ENCODE data around the gene BUD31. TPM values are rescaled to one million over a fixed set of nuclear protein-coding genes. Genes with fewer than 3 reads are reported as not detected.

BUD31 gene
- total RNA-seq, 1 experiment from 2014 or later = 154 TPM

GRCh38 chr7:99403764-99404163, 5.0 kb upstream of the BUD31 start:
- Histone ChIP-seq H3K27ac (ENCODE audit: low read depth, low read length) (no peak overlapping the region), H3K9me2 (ENCODE audit: insufficient read depth) (no peaks in the 10 kb centered on the region), H4K20me1 (ENCODE audit: insufficient read depth) (no peaks in the 10 kb centered on the region; the same call in 1 of the 2 replicates), H3K9ac (ENCODE audit: low read length) (no peak overlapping the region), H3K79me2 (ENCODE audit: insufficient read depth, low read length) (peaks cover 74% of the 10 kb centered on the region), H3K36me3 (ENCODE audit: control insufficient read depth in 1 of 2, insufficient read depth in 2 of 2, low read length in 2 of 2) (peaks cover 24 to 48% of the 10 kb centered on the region in 2 experiments), H3K4me3 (replicated peaks in 1 of 2; ENCODE audit: low read depth in 1 of 2, low read length in 2 of 2) (no peak overlapping the region), H3K4me2 (ENCODE audit: low read length) (no peak overlapping the region), H3K4me1 (ENCODE audit: control insufficient read depth in 1 of 2, insufficient read depth in 2 of 2, low read length in 2 of 2) (peaks cover 9 to 13% of the 10 kb centered on the region in 2 experiments; a peak in 3 of 4 replicates), H3K9me3 (ENCODE audit: control insufficient read depth in 1 of 2, insufficient read depth in 1 of 2, low read depth in 1 of 2, low read length in 2 of 2) (no peaks in the 10 kb centered on the region), H2AFZ (ENCODE audit: low read depth, low read length, poor library complexity, severe bottlenecking) (no peak overlapping the region), H3K27me3 (ENCODE audit: insufficient read depth, low read length) (no peaks in the 10 kb centered on the region)
- ChIA-PET POLR2A (no interaction called here), RAD21 (ENCODE audit: low non-redundant PET in 1 of 2, low total read pairs in 2 of 2, uncharacterized antibody in 2 of 2, unreplicated experiment in 2 of 2) (no interaction called here), CTCF (no interaction called here)
- DNase-seq (ENCODE audit: low read depth, low spot score) (no peak), ATAC-seq (no peak)
- TF ChIP-seq, protein P1, sequence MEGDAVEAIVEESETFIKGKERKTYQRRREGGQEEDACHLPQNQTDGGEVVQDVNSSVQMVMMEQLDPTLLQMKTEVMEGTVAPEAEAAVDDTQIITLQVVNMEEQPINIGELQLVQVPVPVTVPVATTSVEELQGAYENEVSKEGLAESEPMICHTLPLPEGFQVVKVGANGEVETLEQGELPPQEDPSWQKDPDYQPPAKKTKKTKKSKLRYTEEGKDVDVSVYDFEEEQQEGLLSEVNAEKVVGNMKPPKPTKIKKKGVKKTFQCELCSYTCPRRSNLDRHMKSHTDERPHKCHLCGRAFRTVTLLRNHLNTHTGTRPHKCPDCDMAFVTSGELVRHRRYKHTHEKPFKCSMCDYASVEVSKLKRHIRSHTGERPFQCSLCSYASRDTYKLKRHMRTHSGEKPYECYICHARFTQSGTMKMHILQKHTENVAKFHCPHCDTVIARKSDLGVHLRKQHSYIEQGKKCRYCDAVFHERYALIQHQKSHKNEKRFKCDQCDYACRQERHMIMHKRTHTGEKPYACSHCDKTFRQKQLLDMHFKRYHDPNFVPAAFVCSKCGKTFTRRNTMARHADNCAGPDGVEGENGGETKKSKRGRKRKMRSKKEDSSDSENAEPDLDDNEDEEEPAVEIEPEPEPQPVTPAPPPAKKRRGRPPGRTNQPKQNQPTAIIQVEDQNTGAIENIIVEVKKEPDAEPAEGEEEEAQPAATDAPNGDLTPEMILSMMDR (IDR thresholded peaks at IDR 0.05 in 2 of 3, conservative IDR thresholded peaks at IDR 0.05 in 1 of 3; ENCODE audit: borderline replicate concordance in 1 of 3, insufficient read depth in 1 of 3, low read depth in 2 of 3, low read length in 2 of 3) = no peak
- TF ChIP-seq JUND (IDR thresholded peaks at IDR 0.05) (no peak), EGR1 (IDR thresholded peaks at IDR 0.05; ENCODE audit: low read depth) (no peak), EZH2 (IDR thresholded peaks at IDR 0.05) (no peak), POLR2A (IDR thresholded peaks at IDR 0.05; ENCODE audit: borderline replicate concordance, extremely low read depth, insufficient read depth, insufficient read length) (no peak), ELF1 (IDR thresholded peaks at IDR 0.05; ENCODE audit: borderline replicate concordance, low read depth) (no peak), CBX3 (IDR thresholded peaks at IDR 0.05; ENCODE audit: low read depth) (no peak), CEBPB (IDR thresholded peaks at IDR 0.05; ENCODE audit: low read depth) (no peak), SIN3A (IDR thresholded peaks at IDR 0.05; ENCODE audit: low read depth) (no peak)
- TF ChIP-seq, protein P2, sequence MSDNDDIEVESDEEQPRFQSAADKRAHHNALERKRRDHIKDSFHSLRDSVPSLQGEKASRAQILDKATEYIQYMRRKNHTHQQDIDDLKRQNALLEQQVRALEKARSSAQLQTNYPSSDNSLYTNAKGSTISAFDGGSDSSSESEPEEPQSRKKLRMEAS (IDR thresholded peaks at IDR 0.05) = no peak
- TF ChIP-seq, protein P3, sequence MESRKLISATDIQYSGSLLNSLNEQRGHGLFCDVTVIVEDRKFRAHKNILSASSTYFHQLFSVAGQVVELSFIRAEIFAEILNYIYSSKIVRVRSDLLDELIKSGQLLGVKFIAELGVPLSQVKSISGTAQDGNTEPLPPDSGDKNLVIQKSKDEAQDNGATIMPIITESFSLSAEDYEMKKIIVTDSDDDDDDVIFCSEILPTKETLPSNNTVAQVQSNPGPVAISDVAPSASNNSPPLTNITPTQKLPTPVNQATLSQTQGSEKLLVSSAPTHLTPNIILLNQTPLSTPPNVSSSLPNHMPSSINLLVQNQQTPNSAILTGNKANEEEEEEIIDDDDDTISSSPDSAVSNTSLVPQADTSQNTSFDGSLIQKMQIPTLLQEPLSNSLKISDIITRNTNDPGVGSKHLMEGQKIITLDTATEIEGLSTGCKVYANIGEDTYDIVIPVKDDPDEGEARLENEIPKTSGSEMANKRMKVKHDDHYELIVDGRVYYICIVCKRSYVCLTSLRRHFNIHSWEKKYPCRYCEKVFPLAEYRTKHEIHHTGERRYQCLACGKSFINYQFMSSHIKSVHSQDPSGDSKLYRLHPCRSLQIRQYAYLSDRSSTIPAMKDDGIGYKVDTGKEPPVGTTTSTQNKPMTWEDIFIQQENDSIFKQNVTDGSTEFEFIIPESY (IDR thresholded peaks at IDR 0.05; ENCODE audit: extremely low read depth, insufficient replicate concordance, low read length) = no peak
- BruUV-seq (replicated peaks) = no TSS peak
- intact Hi-C loops (cut with micrococcal nuclease) = no loop called here

Data from HCT116 (cell line).